ENCODE data around the gene NEK9. TPM values are rescaled to one million over a fixed set of nuclear protein-coding genes. Genes with fewer than 3 reads are reported as not detected.

The NEK9 gene
- total and polyA plus RNA-seq, 12 donors: 26.9 to 138 (median 110) TPM

- TF ChIP-seq CTCF (IDR thresholded peaks at IDR 0.05): no peak
- intact Hi-C loops (cut with DNase I): no loop called here
Measured at GRCh38 chr14:75174066-75174465, 47.2 kb upstream of the NEK9 start.

GRCh38 chr14:75170772-75171171 is 43.9 kb upstream of the NEK9 start:
- intact Hi-C loops (cut with DNase I): no loop called here
- H3K4me1 ChIP-seq: peaks cover 14 to 94% (median 57%) of the 10 kb centered on the region in 9 donors
- WGBS, 2 donors: 59 to 67% methylated on average over 4 of the region's 4 CpGs
- ATAC-seq (no peak), DNase-seq (no peak)
- no peak for TF ChIP-seq CTCF (IDR thresholded peaks at IDR 0.05)
- no peak overlapping the region for H3K4me3 ChIP-seq
- no peaks in the 10 kb centered on the region for H3K9me3 ChIP-seq
- H3K27me3 ChIP-seq: no peaks in the 10 kb centered on the region
- peaks cover 0 to 6% (median 0%) of the 10 kb centered on the region in 9 donors for H3K36me3 ChIP-seq
- no peak overlapping the region for H3K27ac ChIP-seq

More at GRCh38 chr14:75174066-75174465, 47.2 kb upstream of the NEK9 start:
- H3K27me3 ChIP-seq: no peaks in the 10 kb centered on the region
- 41 to 43% methylated on average over 2 of the region's 2 CpGs for WGBS, 2 donors
- no peaks in the 10 kb centered on the region for H3K9me3 ChIP-seq
- DNase-seq (no peak), ATAC-seq (no peak)
- H3K36me3 ChIP-seq: peaks cover 0 to 6% (median 0%) of the 10 kb centered on the region in 9 donors
- no peak overlapping the region for H3K4me3 ChIP-seq
- H3K4me1 ChIP-seq: peaks cover 7 to 65% (median 28%) of the 10 kb centered on the region in 9 donors
- peak overlapping the region in 2 of 10 donors; percentile 10 to 27 for H3K27ac ChIP-seq

- ATAC-seq: no peak
- no peak for TF ChIP-seq CTCF (IDR thresholded peaks at IDR 0.05)
- H3K27ac ChIP-seq: no peak overlapping the region
Measured at GRCh38 chr14:75168586-75169335, 41.9 kb upstream of the NEK9 start.

GRCh38 chr14:75167325-75167724 is 40.5 kb upstream of the NEK9 start:
- WGBS, 2 donors: 90 to 100% methylated on average over 2 of the region's 2 CpGs
- no peaks in the 10 kb centered on the region for H3K27me3 ChIP-seq
- intact Hi-C loops (cut with DNase I): no loop called here
- H3K4me3 ChIP-seq: no peak overlapping the region
- H3K9me3 ChIP-seq: no peaks in the 10 kb centered on the region
- ATAC-seq (peak in 1 of 8 donors; percentile 15), DNase-seq (no peak)
- H3K27ac ChIP-seq: no peak overlapping the region
- H3K36me3 ChIP-seq: peaks cover 0 to 9% (median 0%) of the 10 kb centered on the region in 9 donors
- H3K4me1 ChIP-seq: peaks cover 13 to 77% (median 42%) of the 10 kb centered on the region in 9 donors
- no peak for TF ChIP-seq CTCF (IDR thresholded peaks at IDR 0.05)

More at GRCh38 chr14:75168586-75169335, 41.9 kb upstream of the NEK9 start:
- intact Hi-C loops (cut with DNase I): no loop called here
- peaks cover 0 to 6% (median 0%) of the 10 kb centered on the region in 9 donors for H3K36me3 ChIP-seq
- no peaks in the 10 kb centered on the region for H3K9me3 ChIP-seq
- H3K27me3 ChIP-seq: no peaks in the 10 kb centered on the region
- no peak overlapping the region for H3K4me3 ChIP-seq
- peaks cover 13 to 87% (median 50%) of the 10 kb centered on the region in 9 donors for H3K4me1 ChIP-seq
- WGBS, 2 donors: 89 to 91% methylated on average over 3 of the region's 3 CpGs
- no peak for DNase-seq
